Esophagus muscularis mucosa (tissue), 4 donors: ENCODE results near the gene CLIP4. TPM values are rescaled to one million over a fixed set of nuclear protein-coding genes. Genes with fewer than 3 reads are reported as not detected.

ENCODE experiments used
- DNase-seq: peaks from one replicate; pipeline ENCODE4 v3.0.0-alpha.2; 2017; ENCODE audit errors: extremely low spot score
- H3K27ac ChIP-seq, 4 donors: fragments of 200-600 bp; sonication (generic); replicated peaks in 1 of 4; 1 replicate in 3 of 4; 2 replicates in 1 of 4; pipeline ENCODE4 v1.5.1; 2016 to 2019; ENCODE audit warnings: mild to moderate bottlenecking in 1 of 4
- H3K27me3 ChIP-seq, 4 donors: fragments of 200-600 bp; sonication (generic); one replicate each; pipeline versions ENCODE4 v1.5.1 to v1.6.0; 2016 to 2019
- H3K36me3 ChIP-seq, 4 donors: fragments of 200-600 bp; sonication (generic); one replicate each; pipeline ENCODE4 v1.5.1; 2016 to 2019
- H3K4me1 ChIP-seq, 4 donors: fragments of 200-600 bp; sonication (generic); one replicate each; pipeline ENCODE4 v1.5.1; 2016 to 2019
- H3K4me3 ChIP-seq, 4 donors: fragments of 200-600 bp; sonication (generic); 1 replicate in 2 of 4; 2 replicates in 2 of 4; pipeline ENCODE4 v1.5.1; 2016 to 2019; ENCODE audit warnings: mild to moderate bottlenecking in 4 of 4, moderate library complexity in 1 of 4
- H3K9me3 ChIP-seq, 4 donors: fragments of 200-600 bp; sonication (generic); 1 replicate in 3 of 4; 2 replicates in 1 of 4; pipeline ENCODE4 v1.5.1; 2016 to 2019
- CTCF ChIP-seq, 3 experiments: fragments of 200-600 bp in 2 of 3; fragments of 450-650 bp in 1 of 3; sonication (generic) in 2 of 3; IDR thresholded peaks; one replicate each; pipeline ENCODE4 v1.5.1; 2017 to 2019; ENCODE audit warnings: antibody characterized with exemption in 3 of 3, mild to moderate bottlenecking in 2 of 3, moderate library complexity in 1 of 3
- EP300 ChIP-seq: sonication (generic); formaldehyde crosslinking; IDR thresholded peaks from one replicate; pipeline ENCODE4 v1.6.1; 2017; ENCODE audit warnings: antibody characterized with exemption
- POLR2A ChIP-seq: fragments of 450-650 bp; IDR thresholded peaks from one replicate; pipeline ENCODE4 v1.6.1; 2017; ENCODE audit warnings: antibody characterized with exemption, moderate library complexity, mild to moderate bottlenecking, low read depth
- POLR2AphosphoS5 ChIP-seq, 2 donors: sonication (generic); formaldehyde crosslinking; IDR thresholded peaks; one replicate each; pipeline ENCODE4 v1.6.1; 2017; ENCODE audit warnings: antibody characterized with exemption in 2 of 2
- WGBS: methylation state at CpG from one replicate; pipeline ENCODE4 v1.1.5; 2018; 5-methylcytosine and 5-hydroxymethylcytosine counted together
- intact Hi-C: fragments of 100-400 bp; cut with DNase I; formaldehyde crosslinking; loops from one replicate; pipeline ENCODE4 v1.15.1; 2023
- total RNA-seq, 4 donors: library from RNA; depleted of rRNA; stranded (reverse); fragments of >200 nt; gene quantifications; one replicate each; pipeline versions ENCODE4 v1.1.0 to v1.2.1, GENCODE V29; 2016

Gene CLIP4
- total RNA-seq, 4 donors from 2014 or later: 58.5 to 83.1 (median 66.8) TPM

- no peaks in the 10 kb centered on the region for H3K9me3 ChIP-seq
- H3K27ac ChIP-seq: no peak overlapping the region
- no peak for TF ChIP-seq CTCF (IDR thresholded peaks at IDR 0.05)
- no peak for TF ChIP-seq POLR2A
- no peak for TF ChIP-seq EP300
- no peak for TF ChIP-seq POLR2AphosphoS5 (IDR thresholded peaks at IDR 0.05)
- no peaks in the 10 kb centered on the region for H3K4me1 ChIP-seq
- WGBS: 69% methylated on average over 2 of the region's 2 CpGs
- intact Hi-C loops: no loop called here
- no peaks in the 10 kb centered on the region for H3K27me3 ChIP-seq
- no peak overlapping the region for H3K4me3 ChIP-seq
- DNase-seq: no peak
- peaks cover 21 to 74% (median 44%) of the 10 kb centered on the region in 4 donors for H3K36me3 ChIP-seq
These were observed 40.4 kb downstream of the CLIP4 start for GRCh38 chr2:29155578-29155977.

GRCh38 chr2:29157131-29157530, 41.9 kb downstream of the CLIP4 start:
- 81% methylated on average over 4 of the region's 4 CpGs for WGBS
- H3K36me3 ChIP-seq: peaks cover 21 to 86% (median 50%) of the 10 kb centered on the region in 4 donors
- intact Hi-C loops: no loop called here

DNA sequence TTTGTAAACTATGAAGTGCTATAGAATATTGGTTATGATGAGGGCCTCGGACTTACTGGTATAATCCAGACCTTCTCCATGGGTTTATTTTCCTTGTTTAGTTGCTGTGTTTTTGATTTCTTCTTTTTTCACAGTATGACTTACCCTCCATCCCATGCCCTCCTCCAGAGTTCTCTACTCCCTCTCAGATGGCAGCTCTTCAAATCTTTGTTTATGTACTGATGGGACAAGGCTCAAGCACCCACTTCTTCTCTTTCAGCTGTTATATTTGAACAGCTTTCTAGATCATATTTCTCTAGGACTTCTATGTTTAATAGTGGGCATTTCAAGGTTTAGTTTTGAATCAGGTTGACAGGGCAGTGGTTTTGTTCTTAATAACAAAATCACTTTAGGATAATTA, 43.9 kb downstream of the CLIP4 start:
- DNase-seq: no peak
- H3K36me3 ChIP-seq: peaks cover 21 to 79% (median 39%) of the 10 kb centered on the region in 4 donors
- no peak overlapping the region for H3K27ac ChIP-seq
- no peaks in the 10 kb centered on the region for H3K27me3 ChIP-seq
- no peaks in the 10 kb centered on the region for H3K4me1 ChIP-seq
- intact Hi-C loops: no loop called here
- 10% methylated on average over 1 of the region's 1 CpG for whole genome bisulfite sequencing
- H3K9me3 ChIP-seq: no peaks in the 10 kb centered on the region
- no peak for TF ChIP-seq POLR2AphosphoS5 (IDR thresholded peaks at IDR 0.05)
- TF ChIP-seq CTCF (IDR thresholded peaks at IDR 0.05): no peak
- no peak for TF ChIP-seq EP300
- TF ChIP-seq POLR2A: no peak
- no peak overlapping the region for H3K4me3 ChIP-seq

More at GRCh38 chr2:29157131-29157530, 41.9 kb downstream of the CLIP4 start:
- no peak for DNase-seq
- Histone ChIP-seq H3K4me1 (no peaks in the 10 kb centered on the region), H3K9me3 (no peaks in the 10 kb centered on the region), H3K27me3 (no peaks in the 10 kb centered on the region), H3K27ac (no peak overlapping the region), H3K4me3 (no peak overlapping the region)
- TF ChIP-seq CTCF (IDR thresholded peaks at IDR 0.05): no peak
- no peak for TF ChIP-seq POLR2A
- TF ChIP-seq POLR2AphosphoS5 (IDR thresholded peaks at IDR 0.05): no peak
- TF ChIP-seq EP300: no peak

DNA sequence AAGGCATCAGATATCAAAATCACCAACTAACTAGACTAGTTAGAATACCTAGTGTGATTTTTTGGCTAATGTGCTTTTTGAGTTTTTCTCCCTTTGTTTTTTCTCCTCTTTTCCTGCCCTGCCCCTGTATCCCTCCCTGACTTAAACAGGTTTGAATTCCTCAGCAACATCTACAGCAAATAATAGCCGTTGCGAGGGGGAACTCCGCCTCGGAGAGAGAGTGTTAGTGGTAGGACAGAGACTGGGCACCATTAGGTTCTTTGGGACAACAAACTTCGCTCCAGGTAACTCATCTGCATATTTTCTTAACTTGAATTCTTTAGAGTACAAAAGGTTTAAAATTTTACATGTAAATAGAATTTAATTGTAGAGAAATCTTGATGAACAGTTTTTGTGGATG, 45.0 kb downstream of the CLIP4 start:
- no peaks in the 10 kb centered on the region for H3K4me1 ChIP-seq
- no peak overlapping the region for H3K27ac ChIP-seq
- no peak for DNase-seq
- WGBS: 88% methylated on average over 5 of the region's 5 CpGs
- no peak overlapping the region for H3K4me3 ChIP-seq
- H3K9me3 ChIP-seq: no peaks in the 10 kb centered on the region
- H3K27me3 ChIP-seq: no peaks in the 10 kb centered on the region
- intact Hi-C loops: no loop called here
- TF ChIP-seq CTCF (IDR thresholded peaks at IDR 0.05): no peak
- TF ChIP-seq POLR2A: no peak
- TF ChIP-seq EP300: no peak
- H3K36me3 ChIP-seq: peaks cover 15 to 76% (median 33%) of the 10 kb centered on the region in 4 donors
